ENCODE measurements around the gene COL6A3. TPM values are rescaled to one million over a fixed set of nuclear protein-coding genes. Genes with fewer than 3 reads are reported as not detected.

The COL6A3 gene
- total RNA-seq, 1 experiment from 2014 or later: 0.57 TPM

GRCh38 chr2:237448171-237448570 is 34.2 kb upstream of the COL6A3 start:
- Histone ChIP-seq H3K9me2 (ENCODE audit: insufficient read depth) (no peaks in the 10 kb centered on the region), H3K4me1 (replicated peaks; ENCODE audit: insufficient read depth) (peaks cover 5% of the 10 kb centered on the region; the same call in 1 of the 2 replicates), H3K4me3 (no peak overlapping the region), H3K4me2 (no peak overlapping the region), H4K20me1 (ENCODE audit: insufficient read depth) (no peaks in the 10 kb centered on the region), H3K79me2 (ENCODE audit: low read depth) (no peaks in the 10 kb centered on the region), H3K36me3 (ENCODE audit: low read depth) (no peaks in the 10 kb centered on the region), H3K27me3 (ENCODE audit: insufficient read depth, low read depth) (no peaks in the 10 kb centered on the region), H2AFZ (no peak overlapping the region), H3K9me3 (ENCODE audit: insufficient read depth, low read depth) (no peaks in the 10 kb centered on the region), H3F3A (ENCODE audit: insufficient read depth, low read depth) (no peaks in the 10 kb centered on the region), H3K27ac (no peak overlapping the region)
- ChIA-PET CTCF (no interaction called here), POLR2A (ENCODE audit: unreplicated experiment) (interaction anchor here (0.7 kb wide), 1 partner anchor 58 kb away, joined by 5 read pairs; no protein-coding TSS in a partner anchor)
- intact Hi-C loops (cut with micrococcal nuclease; ENCODE audit: unreplicated experiment): no loop called here
- TF ChIP-seq CTCF (conservative IDR thresholded peaks at IDR 0.05) (no peak), EZH2 (IDR thresholded peaks at IDR 0.05; ENCODE audit: low read depth) (no peak)
- no TSS peak for BruUV-seq (replicated peaks)
- no peak for DNase-seq

GRCh38 chr2:237447496-237447895 is 33.5 kb upstream of the COL6A3 start:
- no peaks in the 10 kb centered on the region for H3K79me2 ChIP-seq (ENCODE audit: low read depth)
- no peak overlapping the region for H3K27ac ChIP-seq
- no peak overlapping the region for H2AFZ ChIP-seq
- POLR2A ChIA-PET (ENCODE audit: unreplicated experiment): interaction anchor here (0.7 kb wide), 1 partner anchor 57 kb away, joined by 5 read pairs; no protein-coding TSS in a partner anchor
- no peaks in the 10 kb centered on the region for H3K9me3 ChIP-seq (ENCODE audit: insufficient read depth, low read depth)
- TF ChIP-seq EZH2 (IDR thresholded peaks at IDR 0.05; ENCODE audit: low read depth) (no peak), CTCF (conservative IDR thresholded peaks at IDR 0.05) (no peak)
- CTCF ChIA-PET: no interaction called here
- H3K4me2 ChIP-seq: no peak overlapping the region
- DNase-seq: no peak
- no peaks in the 10 kb centered on the region for H4K20me1 ChIP-seq (ENCODE audit: insufficient read depth)
- intact Hi-C loops (cut with micrococcal nuclease; ENCODE audit: unreplicated experiment): no loop called here
- no peaks in the 10 kb centered on the region for H3K4me1 ChIP-seq (replicated peaks; ENCODE audit: insufficient read depth)
- H3F3A ChIP-seq (ENCODE audit: insufficient read depth, low read depth): no peaks in the 10 kb centered on the region
- H3K27me3 ChIP-seq (ENCODE audit: insufficient read depth, low read depth): no peaks in the 10 kb centered on the region
- no peaks in the 10 kb centered on the region for H3K9me2 ChIP-seq (ENCODE audit: insufficient read depth)
- no peaks in the 10 kb centered on the region for H3K36me3 ChIP-seq (ENCODE audit: low read depth)
- H3K4me3 ChIP-seq: no peak overlapping the region
- BruUV-seq (replicated peaks): no TSS peak

GRCh38 chr2:237446338-237446665 is 32.3 kb upstream of the COL6A3 start:
- no peak overlapping the region for H3K4me2 ChIP-seq
- no peaks in the 10 kb centered on the region for H3K36me3 ChIP-seq (ENCODE audit: low read depth)
- no peaks in the 10 kb centered on the region for H3K27me3 ChIP-seq (ENCODE audit: insufficient read depth, low read depth)
- POLR2A ChIA-PET (ENCODE audit: unreplicated experiment): no interaction called here
- no peaks in the 10 kb centered on the region for H4K20me1 ChIP-seq (ENCODE audit: insufficient read depth)
- H3K9me2 ChIP-seq (ENCODE audit: insufficient read depth): no peaks in the 10 kb centered on the region
- no peaks in the 10 kb centered on the region for H3K9me3 ChIP-seq (ENCODE audit: insufficient read depth, low read depth)
- intact Hi-C loops (cut with micrococcal nuclease; ENCODE audit: unreplicated experiment): no loop called here
- H3K27ac ChIP-seq: no peak overlapping the region
- BruUV-seq (replicated peaks): no TSS peak
- CTCF ChIA-PET: no interaction called here
- TF ChIP-seq CTCF (conservative IDR thresholded peaks at IDR 0.05): no peak
- TF ChIP-seq EZH2 (IDR thresholded peaks at IDR 0.05; ENCODE audit: low read depth): no peak
- no peak overlapping the region for H3K4me3 ChIP-seq
- no peak overlapping the region for H2AFZ ChIP-seq
- no peaks in the 10 kb centered on the region for H3F3A ChIP-seq (ENCODE audit: insufficient read depth, low read depth)
- H3K79me2 ChIP-seq (ENCODE audit: low read depth): no peaks in the 10 kb centered on the region
- no peaks in the 10 kb centered on the region for H3K4me1 ChIP-seq (replicated peaks; ENCODE audit: insufficient read depth)
- DNase-seq: no peak

Measured in PC-9 (cell line).